Measurements from ENCODE around the gene LRMDA. TPM values are rescaled to one million over a fixed set of nuclear protein-coding genes. Genes with fewer than 3 reads are reported as not detected.

Gene LRMDA
- total and polyA plus RNA-seq, 2 of the 13 experiments (the other 11 are each of a cell fraction or from before 2014, with no cell fraction given), result 13.4 to 22.0 TPM

DNA sequence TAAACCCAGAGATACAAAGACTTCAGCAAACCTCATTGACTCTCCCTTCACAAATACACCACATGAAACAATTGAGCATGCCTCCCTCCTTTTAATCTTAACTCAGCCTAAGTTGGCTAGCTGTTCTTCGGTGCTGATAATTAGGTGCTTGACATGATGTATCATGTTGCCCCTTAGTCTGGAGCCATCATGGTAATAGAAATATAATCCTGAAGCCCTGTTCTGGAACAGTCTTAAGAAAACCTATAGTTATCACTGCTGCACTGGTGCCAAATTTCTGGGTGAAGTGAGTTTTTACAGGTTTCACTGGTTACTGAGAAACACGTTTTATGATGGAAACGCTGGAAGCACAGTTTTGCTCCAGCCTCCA, 306.1 kb downstream of the LRMDA start (continued):
- no peak for TF ChIP-seq ZNF75D (CRISPR knock-in tag; IDR thresholded peaks at IDR 0.05; ENCODE audit: borderline replicate concordance)
- TF ChIP-seq ZHX2 (IDR thresholded peaks at IDR 0.05; ENCODE audit: low read depth), result no peak
- TF ChIP-seq ZHX2 (CRISPR knock-in tag; IDR thresholded peaks at IDR 0.05; ENCODE audit: borderline replicate concordance), result no peak
- TF ChIP-seq, protein P1, sequence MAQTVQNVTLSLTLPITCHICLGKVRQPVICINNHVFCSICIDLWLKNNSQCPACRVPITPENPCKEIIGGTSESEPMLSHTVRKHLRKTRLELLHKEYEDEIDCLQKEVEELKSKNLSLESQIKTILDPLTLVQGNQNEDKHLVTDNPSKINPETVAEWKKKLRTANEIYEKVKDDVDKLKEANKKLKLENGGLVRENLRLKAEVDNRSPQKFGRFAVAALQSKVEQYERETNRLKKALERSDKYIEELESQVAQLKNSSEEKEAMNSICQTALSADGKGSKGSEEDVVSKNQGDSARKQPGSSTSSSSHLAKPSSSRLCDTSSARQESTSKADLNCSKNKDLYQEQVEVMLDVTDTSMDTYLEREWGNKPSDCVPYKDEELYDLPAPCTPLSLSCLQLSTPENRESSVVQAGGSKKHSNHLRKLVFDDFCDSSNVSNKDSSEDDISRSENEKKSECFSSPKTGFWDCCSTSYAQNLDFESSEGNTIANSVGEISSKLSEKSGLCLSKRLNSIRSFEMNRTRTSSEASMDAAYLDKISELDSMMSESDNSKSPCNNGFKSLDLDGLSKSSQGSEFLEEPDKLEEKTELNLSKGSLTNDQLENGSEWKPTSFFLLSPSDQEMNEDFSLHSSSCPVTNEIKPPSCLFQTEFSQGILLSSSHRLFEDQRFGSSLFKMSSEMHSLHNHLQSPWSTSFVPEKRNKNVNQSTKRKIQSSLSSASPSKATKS (CRISPR knock-in tag; IDR thresholded peaks at IDR 0.05), result no peak

DNA sequence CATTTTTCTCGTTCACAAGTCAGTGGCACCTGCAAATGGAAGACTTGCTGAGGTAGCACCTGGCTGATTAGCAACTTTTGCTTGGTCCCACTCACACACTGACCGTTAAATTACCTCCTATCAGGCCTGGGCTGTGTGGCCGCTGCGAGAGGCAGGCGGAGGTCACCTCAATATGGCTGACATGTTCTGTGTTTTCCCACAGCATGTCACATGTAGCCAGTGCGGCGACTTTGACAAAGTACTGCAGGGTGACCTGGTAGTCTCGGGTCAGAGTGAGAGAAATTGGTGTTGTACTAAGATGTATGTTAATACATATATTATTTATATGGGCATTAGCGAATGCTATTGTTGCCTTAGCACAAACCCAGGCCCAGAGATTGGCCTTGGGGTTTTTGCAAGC, 307.5 kb downstream of the LRMDA start:
- no peaks in the 10 kb centered on the region for H3K36me3 ChIP-seq (replicated peaks in 1 of 2; ENCODE audit: control insufficient read depth in 1 of 2, insufficient read depth in 2 of 2, low read length in 2 of 2)
- DNase-seq (ENCODE audit: low spot score) (no peak), FAIRE-seq (no peak), ATAC-seq (no peak)
- H3K79me2 ChIP-seq (ENCODE audit: insufficient read depth, low read length), result no peaks in the 10 kb centered on the region
- intact Hi-C loops (cut with micrococcal nuclease; ENCODE audit: unreplicated experiment) (no loop called here), in situ Hi-C loops (cut with HindIII; ENCODE audit: extremely low pct_ligation_motif_present, low pct_unique_long_range_greater_than_20kb) (no loop called here)
- ChIA-PET POLR2A (interaction anchor here (1.0 kb wide), 1 partner anchor 337 kb away, joined by 3 read pairs; the partner anchor contains the start of gene ZNF503), CTCF (ENCODE audit: low intra/inter-chr PET ratio, low total read pairs) (no interaction called here)
- no peak overlapping the region for H3K4me3 ChIP-seq (replicated peaks in 1 of 3; ENCODE audit: insufficient read depth in 1 of 3, low read depth in 2 of 3, low read length in 3 of 3)
- no TSS peak for BruUV-seq (replicated peaks)
- no peak overlapping the region for H3K27ac ChIP-seq (ENCODE audit: extremely low read length, insufficient read depth, low read length)
- H3K27me3 ChIP-seq (ENCODE audit: control insufficient read depth in 1 of 2, insufficient read depth in 2 of 2, low read length in 2 of 2), result no peaks in the 10 kb centered on the region
- no peaks in the 10 kb centered on the region for H4K20me1 ChIP-seq (ENCODE audit: insufficient read depth, low read length)
- no peak overlapping the region for H2AFZ ChIP-seq (ENCODE audit: low read length)
- H3K9ac ChIP-seq (ENCODE audit: insufficient read depth, low read depth, low read length), result no peak overlapping the region
- H3K9me3 ChIP-seq (ENCODE audit: low read length), result no peaks in the 10 kb centered on the region
- H3K4me1 ChIP-seq (ENCODE audit: insufficient read depth, low read length), result peaks cover 48% of the 10 kb centered on the region
- 97% methylated on average over 9 of the region's 9 CpGs for WGBS (ENCODE audit: low lambda C conversion rate)
- no peak overlapping the region for H3K4me2 ChIP-seq (ENCODE audit: low read depth, low read length)
- TF ChIP-seq, protein P2, sequence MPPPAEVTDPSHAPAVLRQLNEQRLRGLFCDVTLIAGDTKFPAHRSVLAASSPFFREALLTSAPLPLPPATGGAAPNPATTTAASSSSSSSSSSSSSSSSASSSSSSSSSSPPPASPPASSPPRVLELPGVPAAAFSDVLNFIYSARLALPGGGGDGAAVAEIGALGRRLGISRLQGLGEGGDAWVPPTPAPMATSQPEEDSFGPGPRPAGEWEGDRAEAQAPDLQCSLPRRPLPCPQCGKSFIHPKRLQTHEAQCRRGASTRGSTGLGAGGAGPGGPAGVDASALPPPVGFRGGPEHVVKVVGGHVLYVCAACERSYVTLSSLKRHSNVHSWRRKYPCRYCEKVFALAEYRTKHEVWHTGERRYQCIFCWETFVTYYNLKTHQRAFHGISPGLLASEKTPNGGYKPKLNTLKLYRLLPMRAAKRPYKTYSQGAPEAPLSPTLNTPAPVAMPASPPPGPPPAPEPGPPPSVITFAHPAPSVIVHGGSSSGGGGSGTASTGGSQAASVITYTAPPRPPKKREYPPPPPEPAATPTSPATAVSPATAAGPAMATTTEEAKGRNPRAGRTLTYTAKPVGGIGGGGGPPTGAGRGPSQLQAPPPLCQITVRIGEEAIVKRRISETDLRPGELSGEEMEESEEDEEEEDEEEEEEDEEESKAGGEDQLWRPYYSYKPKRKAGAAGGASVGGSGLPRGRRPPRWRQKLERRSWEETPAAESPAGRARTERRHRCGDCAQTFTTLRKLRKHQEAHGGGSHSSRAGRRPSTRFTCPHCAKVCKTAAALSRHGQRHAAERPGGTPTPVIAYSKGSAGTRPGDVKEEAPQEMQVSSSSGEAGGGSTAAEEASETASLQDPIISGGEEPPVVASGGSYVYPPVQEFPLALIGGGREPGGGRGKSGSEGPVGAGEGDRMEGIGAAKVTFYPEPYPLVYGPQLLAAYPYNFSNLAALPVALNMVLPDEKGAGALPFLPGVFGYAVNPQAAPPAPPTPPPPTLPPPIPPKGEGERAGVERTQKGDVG (CRISPR knock-in tag; IDR thresholded peaks at IDR 0.05; ENCODE audit: borderline replicate concordance), result no peak
- TF ChIP-seq SAP130 (CRISPR knock-in tag; IDR thresholded peaks at IDR 0.05; ENCODE audit: low read depth), result no peak

Data from HepG2 (cell line).